Suprapubic skin (tissue), 3 donors: ENCODE data around the gene TXNL4A.

ENCODE experiments used
- CTCF ChIP-seq, 2 donors: fragments of 200-600 bp in 1 of 2; fragments of 450-650 bp in 1 of 2; sonication (generic) in 1 of 2; IDR thresholded peaks; one replicate each; pipeline ENCODE4 v1.5.1; 2016 to 2019; ENCODE audit warnings: antibody characterized with exemption in 2 of 2, mild to moderate bottlenecking in 1 of 2, moderate library complexity in 1 of 2
- EP300 ChIP-seq: sonication (generic); formaldehyde crosslinking; IDR thresholded peaks from one replicate; pipeline ENCODE4 v1.6.1; 2017; ENCODE audit warnings: antibody characterized with exemption

- TF ChIP-seq CTCF (IDR thresholded peaks at IDR 0.05) (no peak), EP300 (no peak)
Measured at GRCh38 chr18:79987566-79987965, 797 bp downstream of the TXNL4A start.
